ENCODE measurements around the gene CXCL11.
"Not testable (repeated sequence)": the region's sequence is repeated elsewhere in the genome, so short reads cannot be mapped to it uniquely, and the experiment has no call there.

CXCL11 gene

DNA sequence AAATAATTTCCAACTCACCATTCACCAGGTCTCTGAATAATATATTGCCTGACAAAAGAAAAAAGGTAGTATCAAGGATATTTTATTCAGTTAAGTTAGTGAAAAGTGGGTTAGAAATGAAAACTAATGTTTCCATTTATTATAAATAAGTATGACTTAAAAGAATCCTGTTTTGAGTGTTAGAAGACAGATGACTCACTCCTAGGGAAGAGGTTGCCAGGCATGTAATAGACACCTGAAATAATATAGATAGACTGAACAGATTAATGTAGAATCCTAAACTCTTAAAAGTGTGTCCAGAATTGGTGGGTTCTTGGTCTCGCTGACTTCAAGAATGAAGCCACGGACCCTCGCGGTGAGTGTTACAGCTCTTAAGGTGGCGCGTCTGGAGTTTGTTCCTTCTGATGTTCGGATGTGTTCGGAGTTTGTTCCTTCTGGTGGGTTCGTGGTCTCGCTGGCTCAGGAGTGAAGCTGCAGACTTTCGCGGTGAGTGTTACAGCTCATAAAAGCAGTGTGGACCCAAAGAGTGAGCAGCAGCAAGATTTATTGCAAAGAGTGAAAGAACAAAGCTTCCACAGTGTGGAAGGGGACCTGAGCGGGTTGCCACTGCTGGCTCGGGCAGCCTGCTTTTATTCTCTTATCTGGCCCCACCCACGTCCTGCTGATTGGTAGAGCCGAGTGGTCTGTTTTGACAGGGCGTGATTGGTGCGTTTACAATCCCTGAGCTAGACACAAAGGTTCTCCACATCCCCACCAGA is 6.5 kb upstream of the CXCL11 start:
- not testable (repeated sequence) for DNase-seq (ENCODE audit: low read depth in 2 of 2)

DNA sequence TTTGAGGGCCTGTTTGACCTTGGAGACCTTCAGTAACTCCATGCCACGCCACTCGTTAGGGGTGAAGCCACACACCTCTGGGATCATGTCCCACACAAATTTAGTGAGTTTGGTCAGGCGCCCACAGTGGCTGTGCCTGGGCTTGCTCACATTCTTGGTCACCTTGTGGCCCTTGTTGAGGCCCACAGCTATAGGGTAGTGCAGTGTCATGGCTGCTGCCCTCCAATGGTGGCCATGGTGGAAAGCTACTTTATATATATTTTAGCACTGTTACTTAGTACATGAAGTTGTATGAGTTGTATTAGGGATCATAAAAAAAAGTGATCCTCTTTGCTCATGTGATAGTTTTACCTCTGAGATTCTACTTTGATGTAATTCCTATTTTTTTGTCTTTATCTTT is 985 bp upstream of the CXCL11 start:
- DNase-seq (ENCODE audit: low read depth in 2 of 2), result no peak

DNA sequence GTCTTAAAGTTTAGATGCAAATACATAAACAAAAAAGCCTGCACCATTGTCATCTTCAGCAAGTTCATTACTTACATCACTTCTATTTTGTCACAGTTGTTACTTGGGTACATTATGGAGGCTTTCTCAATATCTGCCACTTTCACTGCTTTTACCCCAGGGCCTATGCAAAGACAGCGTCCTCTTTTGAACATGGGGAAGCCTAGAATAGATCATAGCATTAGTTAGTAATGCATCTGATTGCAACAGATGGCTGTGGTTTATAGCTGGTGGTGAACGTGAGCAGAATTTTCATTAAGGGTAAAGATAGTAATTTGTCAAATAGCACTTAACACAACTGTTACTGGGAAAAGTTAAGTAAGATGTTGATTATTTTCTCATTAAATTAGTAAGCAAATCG is 729 bp downstream of the CXCL11 start:
- no peak for DNase-seq (ENCODE audit: low read depth in 2 of 2)

DNA sequence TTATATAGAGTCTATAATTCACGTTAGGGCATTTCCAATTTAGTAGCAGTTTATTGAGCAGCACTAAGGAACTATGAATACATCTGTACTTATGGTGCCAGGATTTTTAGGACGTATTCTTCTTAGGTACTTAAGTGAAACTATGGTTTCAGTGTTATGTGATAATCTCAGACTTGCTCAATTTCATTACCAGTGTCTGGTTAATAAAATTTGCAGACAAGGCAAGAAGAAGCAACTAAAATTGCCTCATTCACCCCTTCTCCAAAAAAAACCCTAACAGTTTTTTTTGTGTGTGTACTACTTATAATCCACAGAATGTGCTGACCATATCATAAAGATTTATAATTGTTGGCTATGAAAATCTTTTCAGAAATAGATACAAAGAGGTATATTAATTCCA is 6.6 kb downstream of the CXCL11 start:
- DNase-seq (ENCODE audit: low read depth in 2 of 2), result no peak

DNA sequence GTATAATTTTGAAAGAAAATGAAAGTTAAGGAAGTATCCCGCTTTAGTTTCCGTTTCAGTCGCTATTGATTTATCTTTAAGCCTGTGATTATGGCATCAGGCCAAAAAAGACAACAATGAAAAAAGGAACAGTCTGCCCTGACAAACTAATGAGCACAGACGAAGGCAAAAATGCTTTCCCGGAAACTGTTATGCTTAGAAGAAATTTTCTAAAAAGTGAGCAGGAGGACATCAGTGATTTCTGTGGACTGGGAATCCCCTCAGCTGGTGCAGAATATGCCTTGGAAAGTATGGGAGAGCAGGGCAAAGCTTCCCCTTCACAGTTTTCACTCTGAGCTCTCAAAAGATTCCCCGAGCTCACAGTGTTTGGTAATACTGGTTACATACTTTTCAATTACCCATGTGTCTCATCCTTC is 7.5 kb downstream of the CXCL11 start:
- DNase-seq (ENCODE audit: low read depth in 2 of 2), result no peak

DNA sequence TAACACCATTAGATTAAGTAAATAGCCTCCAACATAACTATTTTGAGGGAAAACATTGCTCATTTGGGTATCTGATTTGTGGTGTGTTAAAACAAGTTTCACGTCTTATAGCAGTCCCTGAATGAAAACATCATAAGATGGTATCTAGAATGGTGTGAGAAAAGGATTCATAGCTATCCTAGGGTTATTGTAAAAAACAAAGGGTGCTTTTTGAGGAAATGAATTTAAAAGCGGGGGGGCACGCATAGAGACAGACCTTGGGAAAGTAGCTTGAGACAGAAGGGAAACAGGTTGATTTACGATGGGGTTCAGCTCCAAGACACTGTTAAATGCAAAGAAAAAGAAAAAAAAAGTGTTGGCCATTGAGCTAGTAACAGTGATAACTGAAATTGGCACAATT is 11.8 kb downstream of the CXCL11 start:
- no peak for DNase-seq (ENCODE audit: low read depth in 2 of 2)

DNA sequence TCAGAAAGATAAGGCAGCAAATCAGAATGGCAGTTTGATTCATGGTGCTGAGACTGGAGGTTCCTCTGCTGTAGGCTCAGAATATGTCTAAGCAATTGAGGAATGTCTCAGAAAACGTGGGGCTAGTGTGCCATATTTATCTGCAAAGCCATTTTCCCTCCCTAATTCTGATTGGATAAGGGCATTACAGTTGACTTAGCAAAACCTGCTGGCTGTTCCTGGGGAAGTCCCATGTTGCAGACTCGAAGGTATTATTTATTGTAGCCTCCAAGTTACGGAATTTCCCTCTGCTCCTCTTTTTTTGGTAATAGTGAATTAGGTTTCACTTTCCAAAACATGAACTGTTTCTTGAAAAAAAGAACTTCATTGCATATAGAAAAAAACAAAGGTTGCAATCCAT is 12.5 kb downstream of the CXCL11 start, which contains the start of gene CXCL10:
TSS of gene CXCL10 (minus strand) at position 109 of the 400 bp plus-strand sequence. CDS start at position 43, 66 bp downstream.
- no peak for DNase-seq (ENCODE audit: low read depth in 2 of 2)

DNA sequence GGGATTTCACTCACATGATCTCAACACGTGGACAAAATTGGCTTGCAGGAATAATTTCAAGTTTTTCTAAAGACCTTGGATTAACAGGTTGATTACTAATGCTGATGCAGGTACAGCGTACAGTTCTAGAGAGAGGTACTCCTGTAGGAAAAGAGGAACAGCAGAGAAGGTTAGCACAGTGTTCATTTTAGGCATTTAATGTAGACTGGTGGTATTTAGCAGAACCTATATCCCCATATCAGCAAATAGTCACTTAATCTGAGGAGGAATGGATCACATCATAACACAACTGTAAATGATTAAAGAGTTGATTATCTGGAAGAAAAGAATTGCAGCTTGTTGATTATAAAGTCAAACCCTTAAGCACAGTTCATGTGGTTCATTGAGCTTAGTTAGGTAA is 13.2 kb downstream of the CXCL11 start:
- DNase-seq (ENCODE audit: low read depth in 2 of 2), result no peak

DNA sequence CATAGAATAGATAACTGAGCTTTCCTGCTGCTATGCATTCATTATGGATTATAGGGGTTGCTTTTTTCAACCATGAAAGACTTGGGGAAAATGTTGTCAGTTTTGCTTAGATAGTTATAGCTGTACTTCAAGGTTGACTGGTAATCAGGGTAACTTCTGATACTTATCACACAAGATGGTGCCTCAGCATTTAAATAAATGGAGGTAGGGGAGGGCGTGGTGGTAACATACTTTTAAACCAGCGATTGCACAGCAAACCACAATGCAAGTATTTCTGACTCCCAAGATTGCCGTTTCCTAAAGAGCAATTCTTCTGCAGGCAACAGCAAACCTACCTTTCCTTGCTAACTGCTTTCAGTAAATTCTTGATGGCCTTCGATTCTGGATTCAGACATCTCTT is 13.8 kb downstream of the CXCL11 start:
- no peak for DNase-seq (ENCODE audit: low read depth in 2 of 2)

DNA sequence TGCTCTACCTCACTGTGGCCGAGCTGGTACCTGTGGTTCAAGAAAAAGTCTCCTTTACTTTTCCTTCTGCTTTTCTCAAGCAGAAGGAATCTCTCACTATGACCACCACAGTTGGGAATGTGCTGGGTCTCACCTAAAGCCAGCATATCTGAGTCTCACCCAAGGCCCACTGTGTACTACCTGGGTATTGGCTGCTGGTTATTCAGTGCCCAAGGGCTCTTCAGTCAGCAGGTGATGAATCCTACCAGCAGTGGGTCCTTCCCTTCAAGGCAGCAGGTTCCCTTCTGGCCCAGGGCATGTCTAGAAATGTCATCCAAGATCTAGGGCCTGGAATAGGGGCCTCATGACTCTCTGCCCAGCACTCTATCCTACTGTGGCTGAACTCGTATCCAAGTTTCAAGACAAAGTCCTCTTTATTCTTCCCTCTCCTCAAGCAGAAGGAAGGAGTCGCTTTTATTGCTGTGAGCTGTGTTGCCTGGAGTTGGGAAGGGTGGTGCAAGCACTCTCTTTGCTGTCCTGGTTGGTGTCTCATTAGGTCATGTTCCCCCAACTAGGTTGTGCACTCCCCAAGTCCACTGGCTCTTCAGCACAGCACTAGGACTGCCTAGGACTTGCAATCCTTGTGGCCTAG is 18.7 kb downstream of the CXCL11 start:
- DNase-seq (ENCODE audit: low read depth in 2 of 2), result no peak

DNA sequence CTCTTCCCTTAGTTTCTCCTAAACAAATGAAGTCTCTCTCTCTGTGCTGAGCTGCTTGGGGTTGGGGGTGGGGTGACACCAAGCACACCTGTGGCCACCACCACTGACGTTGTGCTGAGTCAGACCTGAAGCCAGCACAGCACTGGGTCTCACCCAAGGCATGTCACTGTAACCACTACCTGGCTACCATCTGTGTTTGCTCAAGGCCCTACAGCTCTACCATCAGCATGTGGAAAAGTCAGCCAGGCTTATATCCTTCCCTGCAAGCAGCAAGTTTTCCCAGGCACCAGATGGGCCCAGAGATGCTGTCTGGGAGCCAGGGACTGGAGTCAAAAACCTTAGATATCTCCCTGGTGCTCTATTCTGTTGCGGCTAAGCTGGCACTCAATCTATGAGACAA is 19.5 kb downstream of the CXCL11 start:
- no peak for DNase-seq (ENCODE audit: low read depth in 2 of 2)

DNA sequence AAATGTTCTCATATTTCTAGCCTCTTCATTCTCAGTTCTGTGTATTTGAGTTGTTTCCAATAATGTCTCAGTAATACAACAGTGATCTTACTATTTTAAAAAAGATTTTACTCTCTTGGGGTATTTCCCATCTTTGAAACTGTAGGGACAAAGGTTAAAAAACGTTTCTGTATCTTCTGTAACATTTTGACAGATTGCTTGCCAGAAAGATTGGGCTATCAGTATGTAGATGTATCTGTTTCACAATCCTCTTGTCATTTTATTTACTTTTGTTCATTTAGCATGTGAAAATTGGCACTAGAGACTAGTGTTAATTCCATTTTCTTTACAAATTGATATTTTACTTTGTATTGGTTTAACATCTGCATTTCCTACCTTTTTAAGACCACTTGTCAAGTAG is 22.3 kb downstream of the CXCL11 start:
- no peak for DNase-seq (ENCODE audit: low read depth in 2 of 2)

DNA sequence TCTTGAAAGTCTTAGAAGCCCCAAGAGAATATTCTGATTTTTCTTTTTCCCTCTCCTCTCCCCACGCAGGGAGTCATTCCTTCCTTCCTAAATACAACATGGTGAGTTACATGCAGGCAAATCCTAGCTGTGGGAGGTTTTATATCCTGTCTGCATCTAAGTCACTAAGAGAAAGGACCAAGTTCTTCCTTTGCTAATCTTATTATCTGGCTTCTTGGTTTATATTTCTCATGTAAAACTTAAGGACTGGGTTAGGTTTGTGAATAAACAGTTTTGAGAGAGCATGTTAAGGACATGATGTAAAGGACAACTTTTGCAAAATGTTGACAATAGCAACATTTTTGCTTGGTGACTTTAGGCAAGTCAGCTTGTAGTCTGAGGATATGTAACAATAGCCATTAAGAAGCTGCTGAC is 23.5 kb downstream of the CXCL11 start:
- DNase-seq (ENCODE audit: low read depth in 2 of 2), result no peak

DNA sequence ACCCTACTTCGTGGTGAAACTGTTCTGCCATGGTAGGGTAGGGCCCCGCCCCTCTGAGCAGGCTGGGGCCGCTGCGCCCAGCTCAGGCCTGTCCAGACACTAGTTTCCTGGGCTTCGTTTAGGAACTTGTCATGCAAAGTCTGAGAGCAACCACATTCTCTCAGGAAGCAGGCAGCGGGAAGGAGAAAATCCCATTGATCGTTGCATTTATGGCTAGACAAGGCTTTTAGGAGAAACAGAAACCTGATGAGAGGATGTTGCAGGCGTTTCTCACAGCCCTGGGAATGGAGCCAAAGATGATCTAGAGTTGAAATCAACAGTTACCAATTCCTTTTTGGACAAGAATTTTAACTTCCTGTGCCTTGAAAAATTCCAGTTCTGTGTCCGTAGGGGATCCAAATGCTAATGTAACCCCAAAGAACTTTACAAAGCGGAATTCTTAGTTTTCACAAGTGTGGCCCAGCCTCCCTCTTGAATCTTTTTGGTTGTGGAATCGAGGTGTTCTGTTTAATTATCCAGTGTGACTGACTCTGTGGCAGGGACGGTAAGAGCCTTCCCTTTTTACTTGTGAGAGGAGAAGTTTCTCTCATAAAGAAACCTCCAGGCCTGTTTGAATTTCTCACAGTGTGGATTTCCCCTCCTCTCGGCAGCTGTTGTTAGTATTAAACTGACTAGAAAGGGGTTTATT is 24.0 kb downstream of the CXCL11 start:
- no peak for DNase-seq (ENCODE audit: low read depth in 2 of 2)

DNA sequence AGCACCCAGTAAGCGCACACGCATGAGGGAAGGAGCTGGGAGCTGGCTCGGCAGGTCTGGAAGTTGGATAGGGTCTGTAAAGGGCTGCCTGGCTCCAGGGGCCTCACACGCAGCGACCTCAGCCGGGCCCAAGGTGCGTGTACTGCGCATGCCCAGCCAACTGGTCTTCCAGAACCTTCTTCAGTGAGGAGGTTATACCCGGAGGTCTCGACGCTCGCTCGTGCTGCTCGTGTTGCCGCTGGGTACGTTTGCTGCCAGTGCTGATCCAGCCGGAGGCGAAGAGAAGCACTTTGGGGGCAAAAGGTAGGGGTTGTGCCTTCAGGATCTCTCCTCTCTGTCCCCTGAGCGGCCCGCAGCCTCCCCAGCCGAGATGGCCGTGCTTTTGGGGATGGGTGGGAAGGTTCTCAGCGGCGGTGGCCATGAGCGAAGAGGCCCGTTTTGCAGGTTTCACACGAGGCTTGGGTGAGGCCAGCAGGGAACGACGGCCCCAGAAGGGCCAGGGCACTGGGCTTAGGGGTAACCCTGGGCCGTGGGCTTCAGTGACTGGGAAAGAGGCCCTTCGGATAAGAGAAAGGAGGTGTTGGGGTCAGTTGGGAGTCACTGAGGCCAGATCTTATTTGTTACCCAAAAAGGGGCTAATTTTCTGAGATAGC is 24.7 kb downstream of the CXCL11 start:
- no peak for DNase-seq (ENCODE audit: low read depth in 2 of 2)

DNA sequence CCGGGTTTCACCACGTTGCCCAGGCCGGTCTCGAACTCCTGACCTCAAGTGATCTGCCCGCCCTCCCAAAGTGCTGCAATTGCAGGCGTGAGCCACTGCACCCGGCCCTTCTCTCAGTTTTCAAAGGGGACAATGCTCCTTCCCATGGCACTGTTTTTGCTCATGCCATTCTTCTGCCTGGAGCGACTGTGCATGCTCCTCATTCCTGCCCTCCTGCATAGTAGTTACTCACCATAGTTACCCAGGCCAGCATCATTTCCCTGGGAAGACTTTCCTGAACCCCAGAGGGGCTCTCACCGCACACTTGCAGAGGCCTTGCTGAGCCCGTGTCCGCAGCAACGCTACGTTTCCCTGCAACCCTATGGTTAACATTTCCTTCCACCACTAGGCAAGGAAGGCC is 25.3 kb downstream of the CXCL11 start:
- no peak for DNase-seq (ENCODE audit: low read depth in 2 of 2)

DNA sequence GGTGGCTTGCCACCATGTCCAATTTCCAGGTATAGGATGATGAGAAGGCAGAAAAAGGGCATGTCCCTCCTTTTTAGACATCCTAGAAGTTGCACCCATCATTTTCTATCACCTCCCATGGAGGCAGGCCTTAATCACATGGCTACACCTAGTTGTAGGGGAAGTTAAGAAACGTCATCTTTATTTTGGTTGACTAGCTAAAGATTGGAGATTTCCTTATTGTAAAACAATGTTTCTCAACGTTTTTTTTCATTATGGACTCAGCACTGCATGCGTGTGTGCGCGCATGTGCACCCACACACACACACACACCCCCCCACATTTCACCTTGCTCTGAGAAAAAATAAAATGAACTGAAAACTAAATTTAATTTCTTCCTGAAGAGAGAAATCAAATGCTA is 26.6 kb downstream of the CXCL11 start:
- DNase-seq (ENCODE audit: low read depth in 2 of 2), result no peak

DNA sequence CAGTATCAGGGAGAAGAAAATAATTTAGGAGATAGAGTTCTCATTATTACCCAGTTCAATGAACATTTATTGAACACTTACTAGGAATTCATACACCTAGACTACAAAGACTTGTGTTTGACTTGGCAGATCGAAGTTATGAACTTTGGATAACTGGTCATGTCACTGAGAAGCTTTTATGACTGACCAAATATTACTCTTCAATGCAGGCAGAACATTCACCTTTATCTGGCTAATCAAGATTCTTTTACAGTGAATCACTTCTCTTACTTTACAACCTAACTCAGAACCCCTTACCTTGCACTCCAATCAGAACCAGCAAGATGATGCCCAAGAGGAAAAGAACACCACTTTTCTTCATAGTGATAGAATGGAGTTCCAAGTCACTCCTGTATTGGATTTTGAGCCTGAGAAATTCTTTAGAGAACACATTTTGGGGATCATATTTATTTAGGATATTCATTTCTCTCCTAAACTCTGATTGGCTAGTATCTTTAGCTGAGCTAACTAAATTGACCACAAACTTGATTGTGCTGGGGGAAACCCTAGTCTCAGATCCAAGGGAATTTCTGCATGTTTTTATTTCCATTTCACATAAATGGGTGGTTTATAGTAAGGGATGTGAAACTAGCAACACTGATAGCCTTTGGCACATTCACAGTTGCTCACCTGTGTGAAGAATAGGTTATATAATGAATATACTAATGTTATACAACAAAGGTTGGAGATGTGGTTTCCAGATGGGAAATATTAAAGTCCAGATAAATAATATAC is 28.6 kb downstream of the CXCL11 start, which contains the start of gene CXCL9:
TSS of gene CXCL9 (minus strand) at position 421 of the 774 bp plus-strand sequence. CDS start at position 361, 60 bp downstream.
- no peak for DNase-seq (ENCODE audit: low read depth in 2 of 2)

DNA sequence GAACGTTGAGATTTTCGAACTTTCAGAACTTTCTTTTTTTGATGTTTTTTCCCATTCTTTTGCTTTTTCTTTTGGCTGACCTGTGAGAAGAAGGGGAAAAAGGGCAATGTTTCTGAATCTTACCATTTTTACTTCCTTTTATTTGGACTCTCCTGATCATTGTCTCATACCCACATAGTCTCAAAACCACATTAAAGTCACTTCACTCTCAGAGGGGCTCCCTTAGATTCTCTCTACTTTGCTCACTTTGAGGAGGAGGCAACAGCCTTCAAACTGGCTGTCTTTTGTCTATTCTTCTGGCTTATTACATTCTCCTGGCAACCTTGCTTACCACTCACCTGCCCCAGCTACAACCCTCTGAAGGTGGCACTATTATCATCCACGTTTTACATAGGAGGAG is 32.2 kb downstream of the CXCL11 start:
- DNase-seq (ENCODE audit: low read depth in 2 of 2), result no peak

DNA sequence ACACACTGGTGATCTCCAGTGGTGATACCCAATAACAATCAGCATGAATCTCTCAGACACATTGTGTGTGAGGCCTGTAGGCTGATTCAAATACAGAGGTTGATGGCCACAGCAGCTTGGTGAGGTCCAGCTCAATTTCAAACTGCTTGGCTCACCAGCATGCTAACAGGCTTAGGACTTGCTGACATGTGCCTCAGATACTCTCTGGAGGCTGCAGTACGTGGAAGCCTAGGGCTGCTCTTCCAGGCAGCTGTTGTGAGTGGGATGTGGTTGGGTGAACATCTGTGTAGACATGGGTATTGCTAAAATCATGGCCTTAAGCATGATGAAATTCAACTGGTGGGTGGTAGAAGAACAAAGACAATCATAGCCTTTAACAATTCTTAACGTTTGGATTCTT is 32.8 kb downstream of the CXCL11 start:
- no peak for DNase-seq (ENCODE audit: low read depth in 2 of 2)

DNA sequence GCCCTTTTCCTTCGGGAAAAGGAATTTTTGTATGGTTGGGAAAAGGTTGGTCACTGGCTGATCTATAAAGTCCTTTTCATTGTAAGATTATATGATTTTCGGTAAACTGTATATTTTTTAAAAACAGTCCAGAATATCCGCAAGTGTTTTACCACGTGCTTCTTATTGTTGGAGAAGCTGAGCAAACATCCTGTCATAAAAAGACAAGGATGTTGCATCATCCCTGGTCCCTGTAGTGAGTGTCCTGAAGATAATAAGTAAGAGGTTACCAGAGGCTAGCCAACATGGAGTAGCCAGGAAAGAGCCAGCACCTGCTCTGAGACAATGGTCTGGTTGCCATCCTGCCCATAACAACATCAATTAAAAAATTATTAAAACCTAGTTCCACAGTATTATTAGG is 33.7 kb downstream of the CXCL11 start:
- no peak for DNase-seq (ENCODE audit: low read depth in 2 of 2)

DNA sequence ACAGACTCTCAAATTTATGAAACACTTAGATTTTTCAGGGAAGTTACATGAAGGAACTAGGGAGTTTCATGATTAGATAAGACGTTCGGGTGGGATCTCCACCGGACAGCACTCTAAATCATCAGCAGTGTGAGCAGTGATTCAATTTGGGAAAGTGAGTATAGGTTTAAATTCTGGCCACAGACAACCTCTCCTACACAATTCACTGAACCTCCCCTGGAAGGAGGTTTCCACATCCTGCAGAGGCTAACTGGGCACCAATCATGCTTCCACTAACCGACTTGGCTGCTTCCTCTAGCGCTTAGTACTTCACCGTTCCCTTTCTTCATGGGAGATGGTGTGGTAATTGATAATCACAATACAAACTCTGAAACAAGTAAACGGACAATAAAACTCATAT is 34.2 kb downstream of the CXCL11 start:
- DNase-seq (ENCODE audit: low read depth in 2 of 2), result no peak
